ENCODE measurements around the gene GMDS. TPM values are rescaled to one million over a fixed set of nuclear protein-coding genes. Genes with fewer than 3 reads are reported as not detected.

GMDS gene
- total RNA-seq, 2 experiments from 2014 or later, result 36.6 to 42.8 TPM

GRCh38 chr6:2033544-2033943 is 211.9 kb downstream of the GMDS start:
- Mint-ChIP-seq H3K4me1 (ENCODE audit: low read depth) (peaks cover 29% of the 10 kb centered on the region), H3K36me3 (ENCODE audit: low read depth) (peaks cover 7% of the 10 kb centered on the region), H3K27ac (no peak overlapping the region), H3K4me3 (no peak overlapping the region), H3K27me3 (no peaks in the 10 kb centered on the region), H3K9me3 (no peaks in the 10 kb centered on the region)
- CTCF ChIA-PET, result no interaction called here
- ATAC-seq (peak; percentile 30), DNase-seq (no peak)
- intact Hi-C loops (cut with micrococcal nuclease), result no loop called here
- TF ChIP-seq, protein P1, sequence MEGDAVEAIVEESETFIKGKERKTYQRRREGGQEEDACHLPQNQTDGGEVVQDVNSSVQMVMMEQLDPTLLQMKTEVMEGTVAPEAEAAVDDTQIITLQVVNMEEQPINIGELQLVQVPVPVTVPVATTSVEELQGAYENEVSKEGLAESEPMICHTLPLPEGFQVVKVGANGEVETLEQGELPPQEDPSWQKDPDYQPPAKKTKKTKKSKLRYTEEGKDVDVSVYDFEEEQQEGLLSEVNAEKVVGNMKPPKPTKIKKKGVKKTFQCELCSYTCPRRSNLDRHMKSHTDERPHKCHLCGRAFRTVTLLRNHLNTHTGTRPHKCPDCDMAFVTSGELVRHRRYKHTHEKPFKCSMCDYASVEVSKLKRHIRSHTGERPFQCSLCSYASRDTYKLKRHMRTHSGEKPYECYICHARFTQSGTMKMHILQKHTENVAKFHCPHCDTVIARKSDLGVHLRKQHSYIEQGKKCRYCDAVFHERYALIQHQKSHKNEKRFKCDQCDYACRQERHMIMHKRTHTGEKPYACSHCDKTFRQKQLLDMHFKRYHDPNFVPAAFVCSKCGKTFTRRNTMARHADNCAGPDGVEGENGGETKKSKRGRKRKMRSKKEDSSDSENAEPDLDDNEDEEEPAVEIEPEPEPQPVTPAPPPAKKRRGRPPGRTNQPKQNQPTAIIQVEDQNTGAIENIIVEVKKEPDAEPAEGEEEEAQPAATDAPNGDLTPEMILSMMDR (IDR thresholded peaks at IDR 0.05), result no peak
- POLR2A ChIA-PET, result no interaction called here

DNA sequence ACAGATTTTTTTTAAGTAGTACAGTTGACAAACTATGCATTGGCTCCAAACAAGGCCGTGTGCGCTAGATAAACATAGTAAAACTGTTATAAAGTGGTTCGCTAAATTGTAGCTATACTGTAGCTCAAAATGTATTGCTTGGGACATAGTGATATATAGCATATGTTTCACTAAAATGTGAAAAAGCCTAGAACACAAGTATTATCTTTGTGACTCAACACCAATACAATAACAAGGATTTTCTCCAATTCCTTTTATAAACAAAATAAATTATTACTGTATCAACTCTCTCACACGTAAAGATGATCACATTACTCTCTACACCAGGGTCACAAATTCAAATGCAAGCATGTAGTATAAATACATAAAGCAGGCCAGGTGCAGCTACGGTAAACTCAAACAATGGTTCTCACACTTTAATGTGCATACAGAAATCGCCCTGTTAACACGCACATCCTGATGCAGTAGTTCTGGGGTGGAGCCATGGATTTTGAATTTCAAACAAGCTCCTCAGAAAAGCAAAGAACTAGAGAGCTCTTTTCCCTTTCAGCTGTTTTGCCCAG is 214.6 kb downstream of the GMDS start:
- no peaks in the 10 kb centered on the region for H3K27me3 Mint-ChIP-seq
- H3K36me3 Mint-ChIP-seq (ENCODE audit: low read depth), result peaks cover 5% of the 10 kb centered on the region
- peaks cover 21% of the 10 kb centered on the region for H3K4me1 Mint-ChIP-seq (ENCODE audit: low read depth)
- no peak for DNase-seq
- H3K9me3 Mint-ChIP-seq, result no peaks in the 10 kb centered on the region
- ATAC-seq, result no peak
- ChIA-PET POLR2A (no interaction called here), CTCF (no interaction called here)
- no peak overlapping the region for H3K27ac Mint-ChIP-seq
- H3K4me3 Mint-ChIP-seq, result no peak overlapping the region
- TF ChIP-seq, protein P1 (IDR thresholded peaks at IDR 0.05), result no peak
- intact Hi-C loops (cut with micrococcal nuclease), result no loop called here

DNA sequence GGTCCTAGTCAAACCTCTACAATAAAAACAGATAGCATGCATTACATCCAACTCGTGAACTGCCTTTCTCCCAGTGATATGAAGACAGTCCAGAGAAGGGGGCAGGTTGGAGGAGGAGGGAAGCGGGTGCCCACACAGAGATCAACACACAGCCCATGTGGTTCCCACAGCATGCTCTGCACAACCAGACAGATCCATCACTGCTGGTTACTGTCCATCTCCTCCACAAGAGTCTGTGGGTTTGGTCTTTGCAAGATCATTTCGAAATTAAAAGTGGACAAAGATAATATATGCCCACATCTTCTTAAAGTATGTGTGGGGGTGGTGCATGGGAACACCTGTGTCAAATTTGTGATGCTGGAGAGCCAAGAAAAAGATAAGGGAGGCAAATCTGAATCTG is 215.5 kb downstream of the GMDS start:
- ChIA-PET POLR2A (no interaction called here), CTCF (no interaction called here)
- H3K27me3 Mint-ChIP-seq, result no peaks in the 10 kb centered on the region
- H3K27ac Mint-ChIP-seq, result no peak overlapping the region
- no peaks in the 10 kb centered on the region for H3K9me3 Mint-ChIP-seq
- intact Hi-C loops (cut with micrococcal nuclease), result no loop called here
- ATAC-seq (no peak), DNase-seq (no peak)
- H3K4me3 Mint-ChIP-seq, result no peak overlapping the region
- H3K4me1 Mint-ChIP-seq (ENCODE audit: low read depth), result peaks cover 21% of the 10 kb centered on the region
- H3K36me3 Mint-ChIP-seq (ENCODE audit: low read depth), result peaks cover under 1% of the 10 kb centered on the region
- TF ChIP-seq, protein P1 (IDR thresholded peaks at IDR 0.05), result no peak

- no peaks in the 10 kb centered on the region for H3K27me3 Mint-ChIP-seq
- CTCF ChIA-PET, result no interaction called here
- no peaks in the 10 kb centered on the region for H3K9me3 Mint-ChIP-seq
- peaks cover 21% of the 10 kb centered on the region for H3K4me1 Mint-ChIP-seq (ENCODE audit: low read depth)
- no peak overlapping the region for H3K27ac Mint-ChIP-seq
- intact Hi-C loops (cut with micrococcal nuclease), result no loop called here
- POLR2A ChIA-PET, result interaction anchor here (0.6 kb wide), 1 partner anchor 303 kb away, joined by 3 read pairs; no protein-coding TSS in a partner anchor
- no peak for ATAC-seq
- H3K4me3 Mint-ChIP-seq, result no peak overlapping the region
- H3K36me3 Mint-ChIP-seq (ENCODE audit: low read depth), result no peaks in the 10 kb centered on the region
- no peak for DNase-seq
- TF ChIP-seq, protein P1 (IDR thresholded peaks at IDR 0.05), result no peak
Measured at GRCh38 chr6:2029130-2029794, 216.1 kb downstream of the GMDS start.

DNA sequence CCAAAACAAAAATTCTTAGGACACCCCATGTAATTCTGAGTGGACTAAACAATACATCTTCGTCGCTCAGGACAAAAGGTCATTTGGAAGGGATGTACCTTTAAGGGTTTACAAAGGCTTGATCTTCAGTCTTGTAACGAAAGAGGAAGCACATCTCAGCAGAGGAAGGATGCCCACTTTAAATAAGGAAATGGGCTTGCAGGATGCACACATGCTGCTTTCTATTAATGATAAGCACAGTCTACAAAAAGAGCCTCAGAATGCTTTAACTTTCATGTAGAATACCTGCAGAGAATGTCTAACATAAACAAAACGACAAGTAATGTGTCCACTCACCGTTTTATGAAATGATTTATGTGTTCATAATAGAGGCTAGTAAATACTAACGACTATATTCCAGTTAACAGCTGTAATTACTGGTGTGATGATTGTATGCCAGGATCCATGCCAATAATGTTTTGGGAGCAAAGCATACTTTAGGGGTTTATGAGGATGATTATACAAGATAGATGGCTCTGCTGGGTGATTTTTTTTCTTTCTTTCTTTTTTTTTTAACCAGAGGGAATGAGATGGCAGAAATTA is 216.9 kb downstream of the GMDS start:
- POLR2A ChIA-PET, result no interaction called here
- no peak for ATAC-seq
- CTCF ChIA-PET, result no interaction called here
- Mint-ChIP-seq H3K4me3 (no peak overlapping the region), H3K36me3 (ENCODE audit: low read depth) (no peaks in the 10 kb centered on the region), H3K27me3 (no peaks in the 10 kb centered on the region), H3K27ac (no peak overlapping the region), H3K9me3 (no peaks in the 10 kb centered on the region), H3K4me1 (ENCODE audit: low read depth) (peaks cover 26% of the 10 kb centered on the region)
- DNase-seq, result no peak
- TF ChIP-seq, protein P1 (IDR thresholded peaks at IDR 0.05), result no peak
- intact Hi-C loops (cut with micrococcal nuclease), result no loop called here
